Amygdala (tissue), 56 donors: ENCODE results near the gene NADK2.
A peak's percentile ranks its signal among the peaks of the same experiment; 100 is the strongest.

Source experiments
- DNase-seq, 56 donors: peaks; one replicate each; lab custom pipeline; 2025; lab: John Stamatoyannopoulos, UW

The NADK2 gene

DNA sequence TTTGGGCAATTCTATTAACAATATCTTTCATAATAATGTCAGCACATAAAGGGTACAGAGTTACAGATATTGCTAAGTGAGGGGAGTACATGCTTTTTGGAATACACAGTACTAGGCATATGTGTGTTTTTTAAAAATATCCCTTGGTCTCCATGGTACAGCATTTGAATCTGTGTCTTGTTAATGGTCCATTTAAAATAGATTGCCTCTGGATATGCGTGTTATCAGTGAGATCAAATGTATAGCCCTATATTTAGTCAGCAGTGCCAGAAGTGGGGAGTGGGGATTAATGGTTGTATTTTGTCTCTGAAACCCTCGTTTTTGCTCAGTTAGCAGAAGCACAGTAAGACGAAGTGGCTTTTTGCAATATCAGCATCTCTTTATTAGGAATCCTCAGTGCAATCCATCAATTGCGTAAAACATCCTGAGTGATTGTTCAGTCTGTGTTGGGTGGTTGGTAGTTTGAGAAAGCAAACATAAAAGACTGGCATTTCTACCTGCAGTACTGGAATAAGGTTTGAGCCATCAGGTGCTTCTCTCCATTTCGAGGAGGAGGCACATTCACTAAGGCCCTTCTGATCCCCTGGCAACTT lies 70.8 kb downstream of the NADK2 start:
- DNase-seq, result no peak

DNA sequence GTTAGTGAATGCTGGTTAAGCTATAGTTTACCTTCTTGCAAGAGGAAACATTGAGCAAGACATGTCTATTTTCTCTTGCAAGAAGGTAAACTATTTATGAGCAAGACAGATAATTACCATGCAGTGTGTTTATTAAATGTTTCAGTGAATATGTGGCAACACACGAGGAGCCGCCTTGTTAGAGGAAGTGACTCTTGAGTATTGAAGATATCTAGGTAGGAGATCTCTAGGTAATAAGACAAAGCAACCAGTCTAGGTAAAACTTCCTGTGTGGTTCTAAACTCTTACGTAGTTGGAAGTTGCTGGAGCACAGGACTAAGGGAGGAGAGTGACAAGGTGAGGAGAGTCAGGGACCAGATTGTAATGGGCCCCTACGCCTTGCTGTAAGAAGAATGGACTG lies 73.0 kb downstream of the NADK2 start:
- DNase-seq, result no peak

DNA sequence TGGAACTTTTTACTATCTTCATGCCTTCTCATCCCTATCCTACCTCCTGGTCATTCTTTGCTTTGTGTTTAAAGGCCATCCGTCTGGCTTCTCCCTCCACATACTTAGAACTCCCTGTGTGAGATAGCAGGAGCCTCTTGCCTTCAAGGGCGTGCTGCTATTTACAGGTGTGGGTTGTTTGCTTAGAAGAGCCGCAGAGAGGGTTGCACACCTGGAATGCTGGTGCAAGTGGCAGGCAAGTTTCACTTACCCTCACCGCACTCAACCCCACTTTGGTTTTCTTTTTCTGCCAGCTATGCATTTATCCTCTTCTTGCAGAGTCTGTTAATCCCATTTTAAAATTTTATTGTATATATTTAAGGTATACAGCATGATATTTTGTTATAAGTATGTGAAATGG lies 77.3 kb downstream of the NADK2 start:
- no peak for DNase-seq

DNA sequence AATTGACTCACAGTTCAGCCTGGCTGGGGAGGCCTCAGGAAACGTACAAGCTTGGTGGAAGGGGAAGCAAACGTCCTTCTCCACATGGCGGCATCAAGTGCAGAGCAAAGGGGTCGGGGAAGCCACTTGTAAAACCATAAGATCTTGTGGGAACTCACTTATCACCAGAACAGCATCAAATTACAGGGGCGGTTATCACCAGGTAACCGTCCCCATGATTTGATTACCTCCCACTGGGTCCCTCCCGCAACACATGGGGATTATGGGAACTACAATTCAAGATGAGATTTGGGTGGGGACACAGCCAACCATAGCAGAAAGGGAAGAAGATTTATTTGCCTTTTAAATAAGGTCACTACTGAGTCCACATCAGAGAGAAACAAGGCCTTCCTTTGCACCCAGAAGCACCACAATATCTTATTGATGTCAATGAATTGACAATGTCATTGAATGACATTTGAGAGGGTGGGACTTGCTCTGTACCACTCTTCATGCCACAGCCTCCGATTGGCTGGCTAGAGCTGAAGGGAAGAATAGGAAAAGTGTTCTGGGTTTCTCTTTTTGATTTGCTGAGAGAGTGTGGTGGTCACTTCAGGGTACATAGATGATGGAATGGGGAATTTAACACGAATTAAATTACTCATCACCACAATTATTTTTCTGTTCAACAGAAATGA lies 78.8 kb downstream of the NADK2 start:
- peak in 17 of 56 donors; percentile 4 to 73 (median 34) for DNase-seq

DNA sequence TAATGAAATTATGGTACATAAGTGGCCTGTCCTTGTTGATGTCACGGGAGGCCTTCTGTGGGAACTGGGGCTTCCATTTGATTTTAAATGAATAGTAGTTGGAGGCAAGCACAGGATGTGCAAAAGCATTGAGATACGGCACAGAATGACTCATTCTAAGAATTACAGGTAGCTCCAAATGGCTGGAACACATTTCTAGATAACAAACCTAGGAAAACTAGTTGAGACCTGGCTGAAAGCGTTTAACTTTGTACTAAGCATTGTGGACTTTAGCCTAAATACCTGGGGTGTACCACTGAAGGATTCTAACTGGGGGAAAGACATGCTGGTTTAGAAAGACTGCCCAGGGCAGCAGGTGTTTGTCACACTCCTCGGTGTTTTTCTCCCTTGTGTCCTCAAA lies 80.4 kb downstream of the NADK2 start:
- no peak for DNase-seq

DNA sequence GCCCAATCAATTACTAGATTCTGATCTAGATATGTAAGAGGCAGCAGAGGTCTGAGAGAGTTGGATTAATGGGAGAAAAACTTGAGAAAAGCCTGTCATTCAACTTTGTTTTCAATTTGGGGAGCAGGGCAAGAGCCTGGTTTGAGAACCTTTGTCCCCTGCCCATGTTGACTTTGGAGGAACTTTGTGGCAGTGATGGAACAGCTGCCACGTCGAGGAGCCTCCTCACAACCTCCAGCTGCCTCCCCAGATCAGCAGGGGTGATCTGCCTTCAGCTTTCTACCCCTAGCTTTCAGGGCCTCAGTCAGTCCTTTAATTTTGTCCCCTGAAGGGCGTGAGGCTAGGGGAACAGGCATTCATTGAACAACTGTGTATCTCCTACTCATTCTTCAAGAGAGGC lies 81.1 kb downstream of the NADK2 start:
- DNase-seq, result no peak

DNA sequence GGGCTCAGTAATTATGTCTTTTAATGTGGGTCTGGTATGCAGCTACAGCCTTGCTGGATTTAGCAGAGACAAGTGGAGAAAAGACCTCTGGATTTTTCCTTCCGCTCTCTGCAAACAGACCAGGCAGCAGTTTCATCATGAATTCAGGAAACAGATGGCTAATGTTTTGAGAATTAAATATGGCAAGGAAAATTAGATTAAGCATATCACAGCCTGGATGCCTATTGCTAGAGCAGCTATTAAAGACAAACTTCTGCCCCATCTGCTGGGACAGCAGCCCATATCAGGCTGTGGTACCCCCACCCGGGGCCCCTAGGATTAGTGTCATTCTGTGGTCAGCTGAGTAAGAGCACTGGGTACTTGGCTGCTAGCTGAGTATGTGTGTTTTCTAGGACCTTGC lies 83.6 kb downstream of the NADK2 start:
- no peak for DNase-seq

DNA sequence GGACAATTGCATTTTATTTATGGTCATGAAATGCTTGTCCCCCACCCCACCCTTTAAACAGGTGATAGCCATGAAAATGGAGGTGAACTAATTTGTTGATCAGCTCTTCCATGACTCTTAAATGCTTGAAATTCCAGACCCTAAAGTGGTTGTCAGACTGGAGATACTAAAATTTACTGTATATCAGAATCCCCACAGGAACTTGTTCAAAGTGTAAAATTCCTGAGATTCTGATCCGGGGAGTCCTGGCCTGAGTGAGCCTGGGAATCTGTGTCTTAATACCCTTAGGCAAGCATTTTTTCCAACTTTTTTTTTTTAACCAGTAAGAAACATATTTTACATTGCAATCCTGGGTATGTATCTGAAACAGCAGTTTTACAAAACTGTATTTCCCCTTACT lies 85.1 kb downstream of the NADK2 start:
- DNase-seq, result no peak

DNA sequence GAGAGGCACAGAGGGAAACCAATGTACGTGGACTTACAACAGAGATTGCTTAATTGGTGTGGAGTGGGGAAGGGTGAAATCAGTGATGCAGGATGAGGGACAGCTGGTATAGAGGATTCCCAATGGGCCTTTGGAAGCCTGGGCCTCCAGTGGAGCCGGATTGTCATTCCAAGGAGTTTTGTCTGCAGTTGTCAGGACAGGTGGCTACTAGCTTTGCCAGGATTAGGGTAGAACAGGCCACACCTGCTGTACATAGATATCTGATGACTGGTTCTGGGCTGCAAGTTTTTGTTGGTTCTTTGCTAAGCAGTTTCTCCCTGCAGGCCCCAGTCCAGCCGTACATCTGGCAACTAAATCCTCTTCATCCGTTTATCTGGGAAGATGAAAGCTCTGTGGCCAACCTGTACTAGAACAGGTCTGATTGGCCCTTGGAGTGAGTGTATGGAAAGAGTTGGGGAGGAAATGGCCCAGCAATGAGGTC lies 85.6 kb downstream of the NADK2 start:
- no peak for DNase-seq

DNA sequence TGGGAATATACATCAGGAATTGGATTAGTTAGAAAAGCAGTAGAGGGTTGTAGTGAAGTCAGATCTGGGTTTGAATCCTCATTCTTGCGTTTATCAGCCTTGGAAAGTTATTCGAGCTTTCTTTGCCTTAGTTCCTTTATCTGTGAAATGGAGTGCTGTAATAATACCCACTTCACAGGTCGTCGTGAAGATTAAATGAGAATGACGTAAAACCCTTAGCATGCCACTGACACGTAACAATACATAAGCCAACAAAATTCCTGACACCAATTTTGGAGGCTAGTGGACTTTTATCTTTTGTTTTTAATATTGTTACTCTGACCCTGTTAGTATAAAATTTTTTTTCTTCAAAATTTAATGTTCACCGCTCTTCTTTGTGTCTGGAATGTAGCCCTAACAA lies 86.4 kb downstream of the NADK2 start:
- no peak for DNase-seq

DNA sequence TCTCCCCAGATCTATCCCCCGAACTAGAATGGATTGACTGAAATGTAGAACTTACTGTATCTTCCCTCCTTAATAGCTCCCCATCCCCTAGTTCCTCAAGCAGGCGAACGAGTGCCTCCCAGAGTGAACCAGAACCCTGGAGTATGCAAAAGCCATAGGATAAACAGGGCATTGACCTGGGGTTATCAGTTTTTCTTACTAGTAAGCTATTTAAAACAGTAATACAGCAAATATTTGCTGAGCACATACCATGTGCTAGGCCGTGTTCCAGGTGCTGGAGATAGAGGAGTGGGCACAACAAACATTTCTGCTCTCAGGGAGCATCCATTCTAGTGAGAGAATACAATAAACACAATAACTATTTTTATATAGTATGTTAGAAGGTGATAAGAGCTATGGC lies 88.0 kb downstream of the NADK2 start:
- DNase-seq, result no peak

DNA sequence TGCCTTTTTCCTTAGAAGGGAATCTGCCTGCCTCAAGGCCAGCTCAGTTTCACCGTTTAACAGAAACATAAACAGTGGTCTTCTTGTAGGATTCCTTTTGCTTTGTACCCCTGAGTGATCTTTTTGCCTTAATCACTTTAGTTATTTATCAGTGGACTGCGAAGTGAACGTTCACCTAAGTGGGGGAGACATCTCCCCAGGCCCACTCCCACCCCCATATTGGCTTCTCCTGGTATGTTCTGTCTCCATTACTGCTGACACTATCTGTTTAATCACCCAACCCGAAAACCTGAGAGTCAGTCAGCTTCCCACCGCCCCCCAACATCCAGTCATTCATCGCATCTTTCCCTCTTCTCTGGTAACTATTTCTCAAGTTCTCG lies 88.4 kb downstream of the NADK2 start:
- DNase-seq, result no peak

DNA sequence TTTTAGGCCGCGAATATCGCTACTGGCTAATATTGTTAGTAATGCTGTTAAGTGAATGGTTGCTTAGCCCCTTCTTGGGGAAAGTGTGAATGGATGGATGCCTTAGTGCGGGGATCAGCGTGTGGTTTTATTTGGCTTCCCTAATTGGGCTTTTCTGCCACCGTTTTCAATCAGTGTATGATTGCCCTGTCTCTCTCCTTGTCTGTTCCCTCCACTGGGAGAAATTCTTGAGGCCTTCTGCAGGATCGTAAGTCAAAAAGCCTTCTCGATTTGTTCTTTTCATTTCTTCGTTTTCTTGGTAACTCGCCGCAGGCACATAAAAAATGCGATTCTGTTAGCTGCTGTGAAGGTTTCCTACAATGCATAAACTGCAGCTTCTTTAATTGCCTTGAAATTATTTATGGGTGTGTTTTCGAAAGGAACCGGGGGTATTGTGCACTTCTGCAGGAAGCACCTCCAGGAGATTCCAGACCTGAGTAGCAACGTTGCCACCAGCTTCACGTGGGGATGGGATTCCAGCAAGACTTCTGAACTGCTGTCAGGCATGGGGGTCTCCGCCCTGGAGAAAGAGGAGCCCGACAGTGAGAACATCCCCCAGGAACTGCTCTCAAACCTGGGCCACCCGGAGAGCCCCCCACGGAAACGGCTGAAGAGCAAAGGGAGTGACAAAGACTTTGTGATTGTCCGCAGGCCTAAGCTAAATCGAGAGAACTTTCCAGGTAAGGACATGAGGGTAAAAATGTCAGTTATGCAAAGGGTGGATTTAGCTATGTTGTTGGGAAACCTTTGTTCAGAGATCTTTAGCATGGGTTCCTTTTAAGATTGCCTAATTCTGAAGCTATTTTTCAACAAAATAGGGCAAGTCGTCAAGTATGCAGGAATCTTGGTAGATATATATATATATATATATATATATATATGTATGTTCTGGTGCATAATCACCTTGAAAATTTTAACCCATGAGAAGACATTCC lies 89.1 kb downstream of the NADK2 start:
- DNase-seq, result peak in 1 of 56 donors; percentile 55

DNA sequence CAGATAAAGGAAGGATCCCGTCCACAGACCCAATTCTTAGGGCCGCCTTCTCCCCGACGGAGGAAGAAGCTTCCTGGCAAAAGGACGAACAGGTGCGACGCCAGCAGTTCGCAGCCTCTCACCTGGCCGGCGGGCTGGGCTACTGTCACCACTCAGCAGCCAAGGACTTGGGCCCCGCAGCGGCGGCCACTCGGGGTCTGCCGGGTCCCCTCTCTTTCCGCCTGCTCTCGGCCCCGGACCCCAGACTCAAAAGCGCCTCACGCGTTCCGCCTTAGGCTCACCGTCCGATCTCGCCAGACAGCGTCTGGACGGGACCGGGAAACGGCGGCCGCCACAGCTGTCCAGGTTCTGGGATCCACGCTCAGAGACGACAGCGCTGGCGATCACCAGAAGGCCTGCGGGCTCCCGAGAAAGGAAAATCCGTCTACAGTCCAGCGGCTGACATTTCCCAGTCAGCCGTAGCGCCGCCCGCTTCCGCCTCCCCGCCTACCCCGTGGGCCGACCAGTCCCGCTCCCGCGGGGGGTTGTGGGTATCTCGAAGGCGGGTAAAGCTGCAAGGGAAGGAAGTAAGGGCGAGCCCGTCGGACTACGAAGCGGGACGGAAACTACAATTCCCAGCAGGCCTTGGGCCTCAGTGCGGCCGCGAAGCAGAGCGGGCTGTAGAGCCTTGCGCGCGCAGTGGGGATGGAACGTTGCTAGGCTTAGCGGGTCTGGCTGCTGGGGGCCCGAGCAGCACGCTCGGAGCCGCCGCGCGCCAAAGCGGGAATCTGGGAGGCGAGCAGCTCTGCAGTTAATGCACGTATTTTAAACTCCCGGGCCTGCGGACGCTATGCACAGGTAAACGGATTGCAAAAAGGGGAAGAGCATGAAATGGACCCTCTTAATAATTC lies 90.0 kb downstream of the NADK2 start, which contains the start of the genes LMBRD2 and SKP2:
Gene LMBRD2 (minus strand): TSS at position 454 of the 890 bp plus-strand sequence. CDS start 8,538 bp downstream, outside the sequence.
Gene SKP2 (plus strand): TSS at position 678 of the 890 bp plus-strand sequence. CDS start 152 bp downstream, at position 830.
- peak; percentile 69 to 99 (median 97) for DNase-seq

DNA sequence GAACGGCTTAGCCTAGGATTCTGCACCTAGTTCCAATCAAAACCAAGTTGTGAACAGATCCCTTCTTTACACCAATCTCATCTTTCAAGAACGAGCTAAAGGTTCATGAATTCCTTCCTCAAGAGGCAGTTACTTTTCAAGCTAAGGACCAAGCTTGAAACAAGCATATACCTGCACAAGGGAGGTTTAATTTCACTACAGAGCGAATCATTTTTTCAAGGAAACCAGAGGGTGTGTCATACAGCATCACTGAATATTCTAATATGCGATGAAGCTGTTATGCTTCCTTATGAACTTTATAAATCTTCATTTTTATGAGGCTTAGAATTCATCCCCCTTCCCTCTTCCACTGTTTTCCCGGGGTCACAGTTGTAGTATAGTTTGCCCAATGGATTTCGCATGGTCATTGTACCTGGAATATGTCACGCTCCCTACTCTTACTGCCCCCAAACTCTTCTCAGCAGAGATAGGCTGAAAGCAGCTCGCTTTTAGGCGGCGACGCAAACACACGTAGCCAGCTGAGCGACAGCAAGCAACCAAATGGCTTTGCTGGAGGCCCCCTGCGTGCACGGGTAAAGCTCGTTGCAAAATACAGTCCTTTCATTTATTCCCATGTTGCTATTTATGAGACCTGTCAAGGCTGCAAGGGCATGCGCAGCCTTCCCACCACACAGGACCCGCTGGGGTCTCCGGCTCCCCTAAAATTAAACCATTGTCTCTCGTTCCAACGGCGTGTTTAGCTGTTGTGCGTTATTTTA lies 90.9 kb downstream of the NADK2 start:
- peak in 32 of 56 donors; percentile 8 to 64 (median 34) for DNase-seq

DNA sequence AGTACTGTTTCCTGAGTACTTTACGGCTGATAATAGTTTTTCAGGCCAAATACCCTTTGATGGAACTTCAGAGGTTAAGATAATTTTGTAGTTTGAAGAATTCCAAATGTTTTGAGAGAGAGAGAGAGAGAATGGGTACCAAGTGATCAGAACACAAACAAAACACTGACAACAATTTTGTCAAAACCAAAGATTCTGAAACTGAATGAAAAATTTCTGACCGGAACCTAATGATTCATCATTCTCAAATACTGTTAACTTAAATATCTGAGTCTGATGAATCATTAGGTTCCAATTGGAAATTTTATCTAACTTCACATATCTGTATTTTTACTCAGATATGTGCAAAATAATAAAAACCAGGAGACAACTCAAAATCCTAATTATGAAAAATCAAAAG lies 94.0 kb downstream of the NADK2 start:
- no peak for DNase-seq

DNA sequence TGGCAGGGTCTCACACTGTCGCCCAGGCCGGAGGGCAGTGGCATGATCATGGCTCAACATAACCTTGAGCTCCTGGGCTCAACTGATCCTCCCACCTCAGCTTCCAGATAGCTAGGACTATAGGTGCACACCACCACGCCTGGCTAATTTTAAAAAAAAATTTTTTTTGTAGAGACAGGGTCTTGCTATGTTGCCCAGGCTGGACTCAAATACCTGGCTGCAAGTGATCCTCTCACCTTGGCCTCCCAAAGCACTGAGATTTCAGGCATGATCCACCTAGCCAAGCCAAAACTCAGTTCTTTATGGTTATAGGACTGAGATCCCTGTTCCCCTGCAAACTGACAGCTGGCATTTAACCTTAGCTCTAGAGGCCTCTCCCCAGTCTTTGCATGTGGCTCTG lies 95.3 kb downstream of the NADK2 start:
- no peak for DNase-seq

DNA sequence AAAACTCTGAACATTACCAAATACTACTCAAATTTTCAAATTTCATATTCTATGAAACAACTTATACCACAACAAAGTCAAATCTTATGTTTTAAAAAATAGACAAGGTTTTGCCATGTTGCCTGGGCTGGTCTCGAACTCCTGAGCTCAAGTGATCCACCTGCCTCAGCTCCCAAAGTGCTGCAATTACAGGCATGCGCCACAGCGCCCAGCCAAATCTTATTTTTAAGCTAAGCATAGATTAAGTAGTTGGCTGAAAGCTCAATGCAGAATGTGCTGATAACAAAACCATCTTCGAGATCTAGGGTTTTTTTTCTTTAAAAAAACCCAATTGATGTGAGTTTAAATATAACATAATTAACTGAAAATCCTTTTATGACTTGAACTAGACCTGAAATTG lies 96.4 kb downstream of the NADK2 start:
- no peak for DNase-seq
